ENCODE data around the gene SAFB. TPM values are rescaled to one million over a fixed set of nuclear protein-coding genes. Genes with fewer than 3 reads are reported as not detected.

Gene SAFB
- total RNA-seq, 1 donor from 2014 or later: 86.4 TPM

GRCh38 chr19:5713228-5713627, 90.3 kb downstream of the SAFB start:
- no peak for FAIRE-seq
- no peak for DNase-seq (ENCODE audit: low spot score in 2 of 2)

DNA sequence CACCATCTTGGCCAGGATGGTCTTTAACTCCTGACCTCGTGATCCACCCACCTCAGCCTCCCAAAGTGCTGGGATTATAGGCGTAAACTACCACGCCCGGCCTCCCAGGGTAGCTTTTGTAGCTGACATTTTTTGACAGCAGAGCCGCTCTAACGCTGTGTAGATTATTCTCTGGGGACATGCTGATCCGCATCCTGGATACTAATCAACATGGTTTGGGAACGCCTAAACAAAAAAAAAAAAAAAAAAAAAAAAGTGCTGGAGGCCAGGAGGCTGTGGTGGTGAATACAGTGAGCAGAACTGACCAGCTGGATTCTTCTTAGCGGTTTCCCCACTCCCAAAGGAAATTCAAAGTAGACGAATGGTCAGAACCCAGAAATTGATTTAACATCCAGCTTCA, 91.9 kb downstream of the SAFB start:
- DNase-seq (ENCODE audit: low spot score in 2 of 2): no peak
- FAIRE-seq: no peak

DNA sequence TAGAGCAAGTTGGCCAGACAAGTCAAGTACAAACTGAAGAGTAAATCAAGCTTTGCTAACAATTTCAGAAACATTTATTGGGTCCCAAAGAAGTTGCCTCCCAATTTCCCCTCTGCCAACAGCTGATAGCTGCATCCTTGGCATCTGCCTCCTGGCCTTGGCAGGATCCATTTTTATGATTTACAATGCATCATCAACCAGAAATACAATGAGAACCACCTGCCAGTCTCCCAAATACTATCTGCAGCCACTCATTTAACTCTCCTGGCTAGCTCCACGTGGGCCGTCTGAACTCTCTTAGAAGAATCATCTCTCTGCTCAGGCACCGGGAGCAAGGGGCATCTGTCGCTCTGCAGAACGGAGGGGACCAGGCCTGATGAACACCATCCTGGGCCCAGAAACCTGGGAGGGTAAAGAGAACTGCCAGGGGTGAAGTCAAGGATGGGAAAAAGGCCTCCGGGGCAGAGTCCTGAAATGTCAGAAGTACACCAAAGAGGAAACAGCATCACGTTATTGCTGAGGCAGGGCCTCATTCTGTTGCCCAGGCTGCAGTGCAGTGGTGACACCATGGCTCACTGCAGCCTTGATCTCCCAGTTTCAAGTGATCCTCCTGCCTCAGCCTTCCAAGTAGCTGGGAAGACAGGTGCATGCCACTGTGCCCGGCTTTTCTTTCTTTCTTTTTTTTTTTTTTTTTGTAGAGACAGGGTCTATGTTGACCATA, 94.5 kb downstream of the SAFB start:
- FAIRE-seq (no peak), DNase-seq (ENCODE audit: low spot score in 2 of 2) (no peak)

Small RNA genes within 50 kb of the gene (small RNA-seq; reads per million reads assigned to genes)
- gene SNRPEP4: not detected

Other genes starting within 250 kb of the SAFB start
- gene ZNRF4, start 167.7 kb upstream of the SAFB start, total RNA-seq: not detected
- gene TINCR, start 55.1 kb upstream of the SAFB start, total RNA-seq: 0.41 TPM
- 37.9 TPM for gene SAFB2, start 307 bp upstream of the SAFB start, total RNA-seq
- gene MICOS13, start 57.4 kb downstream of the SAFB start, total RNA-seq: 15.1 TPM
- 27.3 TPM for gene HSD11B1L, start 57.9 kb downstream of the SAFB start, total RNA-seq
- gene RPL36, start 67.2 kb downstream of the SAFB start, total RNA-seq: 262 TPM
- 39.9 TPM for gene LONP1, start 97.1 kb downstream of the SAFB start, total RNA-seq
- 0.41 TPM for gene CATSPERD, start 97.6 kb downstream of the SAFB start, total RNA-seq
- 0.41 TPM for gene PRR22, start 161.7 kb downstream of the SAFB start, total RNA-seq
- gene DUS3L, start 168.1 kb downstream of the SAFB start, total RNA-seq: 13.9 TPM
- not detected for gene NRTN, start 182.0 kb downstream of the SAFB start, total RNA-seq
- gene FUT6, start 216.6 kb downstream of the SAFB start, total RNA-seq: not detected
- gene FUT3, start 228.4 kb downstream of the SAFB start, total RNA-seq: not detected
- gene FUT5, start 247.5 kb downstream of the SAFB start, total RNA-seq: not detected

Data from frontal cortex (tissue), 4 donors.